Esophagus squamous epithelium (tissue), 5 donors: ENCODE data around the gene PCSK5. TPM values are rescaled to one million over a fixed set of nuclear protein-coding genes. Genes with fewer than 3 reads are reported as not detected.

Source experiments
- DNase-seq: peaks from one replicate; lab custom pipeline; 2025; lab: John Stamatoyannopoulos, UW
- H3K27ac ChIP-seq, 4 donors: fragments of 200-600 bp; sonication (generic); one replicate each; pipeline ENCODE4 v1.5.1; 2016 to 2019; ENCODE audit warnings: mild to moderate bottlenecking in 1 of 4
- H3K27me3 ChIP-seq, 4 donors: fragments of 200-600 bp; sonication (generic); 1 replicate in 3 of 4; 2 replicates in 1 of 4; pipeline versions ENCODE4 v1.5.1 to v1.6.0; 2017 to 2021; ENCODE audit warnings: antibody characterized with exemption in 1 of 4
- H3K36me3 ChIP-seq, 3 donors: fragments of 200-600 bp; sonication (generic); one replicate each; pipeline ENCODE4 v1.5.1; 2016 to 2019
- H3K4me1 ChIP-seq, 3 donors: fragments of 200-600 bp; sonication (generic); one replicate each; pipeline ENCODE4 v1.5.1; 2017 to 2019
- H3K4me3 ChIP-seq, 4 donors: fragments of 200-600 bp; sonication (generic); 1 replicate in 3 of 4; 2 replicates in 1 of 4; pipeline ENCODE4 v1.5.1; 2016 to 2019; ENCODE audit warnings: mild to moderate bottlenecking in 2 of 4, moderate library complexity in 1 of 4
- H3K9me3 ChIP-seq, 3 donors: fragments of 200-600 bp; sonication (generic); one replicate each; pipeline ENCODE4 v1.5.1; 2016 to 2019
- POLR2A ChIP-seq, 4 donors: fragments of 450-650 bp; IDR thresholded peaks; one replicate each; pipeline ENCODE4 v1.6.1; 2017; ENCODE audit warnings: antibody characterized with exemption in 4 of 4, mild to moderate bottlenecking in 4 of 4, moderate library complexity in 3 of 4
- WGBS, 2 donors: methylation state at CpG; one replicate each; pipeline ENCODE4 v1.1.5; 2018; 5-methylcytosine and 5-hydroxymethylcytosine counted together
- intact Hi-C: fragments of 100-400 bp; cut with DNase I; formaldehyde crosslinking; loops from one replicate; pipeline ENCODE4 v1.15.0; 2022
- total RNA-seq, 4 donors: library from RNA; depleted of rRNA; stranded (reverse); fragments of >200 nt; gene quantifications; one replicate each; pipeline ENCODE4 v1.1.0, GENCODE V29; 2016
- TF ChIP-seq, protein P1 (sequence below), 6 experiments: fragments of 450-650 bp in 4 of 6; fragments of 200-600 bp in 2 of 6; sonication (generic) in 2 of 6; IDR thresholded peaks; one replicate each; pipeline ENCODE4 v1.5.1; 2016 to 2019; ENCODE audit warnings: antibody characterized with exemption in 6 of 6, mild to moderate bottlenecking in 4 of 6, moderate library complexity in 4 of 6
- donor health status: DM: yes; HTN: yes; CAD: no.

PCSK5 gene
- total RNA-seq, 4 donors from 2014 or later: 8.4 to 33.8 (median 24.2) TPM

DNA sequence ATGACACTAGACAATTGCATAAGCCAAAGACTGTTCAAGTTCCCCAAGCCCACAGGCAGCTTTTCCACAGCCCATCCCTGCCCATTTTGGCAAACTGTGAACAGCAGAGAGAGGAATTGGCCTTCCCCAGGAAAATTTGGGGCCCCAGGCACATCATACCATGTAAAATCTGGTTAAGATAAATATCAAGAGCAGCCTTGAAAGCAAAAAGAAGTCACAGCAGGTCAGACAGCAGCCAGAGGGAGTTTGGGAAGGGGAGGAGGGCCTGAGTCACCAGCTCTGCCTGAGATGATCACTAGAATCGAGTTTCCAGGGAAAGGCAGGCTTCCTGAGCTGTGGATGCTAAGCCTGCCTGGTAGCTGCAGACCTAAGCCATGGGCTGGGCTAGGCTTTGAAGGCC is 324.6 kb downstream of the PCSK5 start:
- H3K36me3 ChIP-seq: no peaks in the 10 kb centered on the region
- H3K4me3 ChIP-seq: no peak overlapping the region
- DNase-seq: no peak
- intact Hi-C loops: no loop called here
- no peaks in the 10 kb centered on the region for H3K27me3 ChIP-seq
- peaks cover 10 to 17% (median 12%) of the 10 kb centered on the region in 3 donors for H3K4me1 ChIP-seq
- TF ChIP-seq POLR2A (IDR thresholded peaks at IDR 0.05): no peak
- TF ChIP-seq, protein P1, sequence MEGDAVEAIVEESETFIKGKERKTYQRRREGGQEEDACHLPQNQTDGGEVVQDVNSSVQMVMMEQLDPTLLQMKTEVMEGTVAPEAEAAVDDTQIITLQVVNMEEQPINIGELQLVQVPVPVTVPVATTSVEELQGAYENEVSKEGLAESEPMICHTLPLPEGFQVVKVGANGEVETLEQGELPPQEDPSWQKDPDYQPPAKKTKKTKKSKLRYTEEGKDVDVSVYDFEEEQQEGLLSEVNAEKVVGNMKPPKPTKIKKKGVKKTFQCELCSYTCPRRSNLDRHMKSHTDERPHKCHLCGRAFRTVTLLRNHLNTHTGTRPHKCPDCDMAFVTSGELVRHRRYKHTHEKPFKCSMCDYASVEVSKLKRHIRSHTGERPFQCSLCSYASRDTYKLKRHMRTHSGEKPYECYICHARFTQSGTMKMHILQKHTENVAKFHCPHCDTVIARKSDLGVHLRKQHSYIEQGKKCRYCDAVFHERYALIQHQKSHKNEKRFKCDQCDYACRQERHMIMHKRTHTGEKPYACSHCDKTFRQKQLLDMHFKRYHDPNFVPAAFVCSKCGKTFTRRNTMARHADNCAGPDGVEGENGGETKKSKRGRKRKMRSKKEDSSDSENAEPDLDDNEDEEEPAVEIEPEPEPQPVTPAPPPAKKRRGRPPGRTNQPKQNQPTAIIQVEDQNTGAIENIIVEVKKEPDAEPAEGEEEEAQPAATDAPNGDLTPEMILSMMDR (IDR thresholded peaks at IDR 0.05): no peak
- 0 to 40% methylated on average over 1 of the region's 1 CpG for WGBS, 2 donors
- no peaks in the 10 kb centered on the region for H3K9me3 ChIP-seq
- H3K27ac ChIP-seq: peak overlapping the region in 3 of 4 donors; percentile 44 to 64 (median 45)

DNA sequence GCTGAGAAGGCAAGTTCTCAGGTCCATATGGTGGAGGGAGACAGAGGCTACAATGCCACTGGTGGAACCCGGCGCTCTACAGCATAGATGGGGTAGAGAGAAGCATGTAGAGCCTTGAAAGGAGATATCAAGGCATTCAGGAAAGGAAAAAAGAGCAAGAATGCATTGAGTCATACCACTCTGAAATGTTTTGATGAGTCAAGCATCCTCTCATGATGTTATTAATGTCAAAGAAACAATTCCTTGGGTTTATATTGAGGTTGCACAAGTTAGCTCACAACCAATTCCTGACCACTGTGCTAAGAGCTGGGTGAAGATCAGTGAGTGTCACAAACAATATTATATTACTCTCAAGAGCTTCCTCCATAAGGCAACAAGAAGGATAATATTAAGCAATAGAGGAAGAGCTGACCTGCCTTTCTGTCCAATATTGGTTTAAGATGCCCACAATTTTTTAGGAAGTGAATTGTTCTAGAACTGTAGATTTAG is 325.7 kb downstream of the PCSK5 start:
- DNase-seq: no peak
- H3K27ac ChIP-seq: peak overlapping the region in 3 of 4 donors; percentile 44 to 64 (median 45)
- intact Hi-C loops: no loop called here
- TF ChIP-seq, protein P1 (IDR thresholded peaks at IDR 0.05): no peak
- no peak for TF ChIP-seq POLR2A (IDR thresholded peaks at IDR 0.05)
- no peaks in the 10 kb centered on the region for H3K9me3 ChIP-seq
- no peaks in the 10 kb centered on the region for H3K36me3 ChIP-seq
- no peak overlapping the region for H3K4me3 ChIP-seq
- peaks cover 10 to 22% (median 12%) of the 10 kb centered on the region in 3 donors for H3K4me1 ChIP-seq
- H3K27me3 ChIP-seq: no peaks in the 10 kb centered on the region
- 69 to 75% methylated on average over 2 of the region's 2 CpGs for WGBS, 2 donors

DNA sequence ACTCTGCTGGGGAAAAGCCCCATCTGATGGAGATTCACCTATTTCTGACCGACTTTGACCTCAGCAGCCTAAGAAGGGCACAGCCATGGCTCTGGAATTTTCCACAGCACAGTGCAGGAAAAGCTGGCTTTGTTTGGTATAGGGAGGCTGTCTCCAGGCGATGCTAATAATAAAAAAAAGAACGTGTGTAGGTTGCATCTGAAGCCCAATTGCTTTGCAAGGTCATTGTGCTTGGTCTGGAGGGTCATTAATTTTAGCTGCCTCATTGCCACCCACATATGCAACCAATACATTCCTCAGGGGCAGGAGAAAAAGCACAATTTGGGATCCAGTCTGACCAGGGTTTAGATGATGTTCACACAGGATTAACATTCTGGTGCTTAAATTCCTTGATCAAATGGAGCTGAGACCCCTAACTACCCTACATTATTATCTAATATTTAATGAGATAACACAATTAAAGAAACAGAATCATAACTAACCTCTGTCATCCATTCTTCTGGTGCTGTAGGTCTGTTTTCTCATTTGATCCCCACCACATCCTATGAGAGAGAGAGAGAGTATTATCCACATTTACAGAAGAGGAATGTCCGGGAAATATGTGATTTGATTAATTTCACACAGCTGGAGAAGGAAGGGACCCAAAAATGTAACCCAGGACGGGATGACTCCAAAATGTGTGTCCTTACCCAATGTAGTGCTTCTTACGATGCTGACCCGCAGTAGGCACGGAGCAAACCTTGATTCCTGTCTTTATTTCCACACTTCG is 327.8 kb downstream of the PCSK5 start:
- Histone ChIP-seq H3K27me3 (no peaks in the 10 kb centered on the region), H3K4me3 (no peak overlapping the region), H3K4me1 (peaks cover 10 to 29% (median 13%) of the 10 kb centered on the region in 3 donors), H3K27ac (no peak overlapping the region), H3K9me3 (no peaks in the 10 kb centered on the region), H3K36me3 (no peaks in the 10 kb centered on the region)
- DNase-seq: no peak
- no peak for TF ChIP-seq POLR2A (IDR thresholded peaks at IDR 0.05)
- TF ChIP-seq, protein P1 (IDR thresholded peaks at IDR 0.05): no peak
- WGBS, 2 donors: 73 to 82% methylated on average over 9 of the region's 9 CpGs
- intact Hi-C loops: no loop called here

DNA sequence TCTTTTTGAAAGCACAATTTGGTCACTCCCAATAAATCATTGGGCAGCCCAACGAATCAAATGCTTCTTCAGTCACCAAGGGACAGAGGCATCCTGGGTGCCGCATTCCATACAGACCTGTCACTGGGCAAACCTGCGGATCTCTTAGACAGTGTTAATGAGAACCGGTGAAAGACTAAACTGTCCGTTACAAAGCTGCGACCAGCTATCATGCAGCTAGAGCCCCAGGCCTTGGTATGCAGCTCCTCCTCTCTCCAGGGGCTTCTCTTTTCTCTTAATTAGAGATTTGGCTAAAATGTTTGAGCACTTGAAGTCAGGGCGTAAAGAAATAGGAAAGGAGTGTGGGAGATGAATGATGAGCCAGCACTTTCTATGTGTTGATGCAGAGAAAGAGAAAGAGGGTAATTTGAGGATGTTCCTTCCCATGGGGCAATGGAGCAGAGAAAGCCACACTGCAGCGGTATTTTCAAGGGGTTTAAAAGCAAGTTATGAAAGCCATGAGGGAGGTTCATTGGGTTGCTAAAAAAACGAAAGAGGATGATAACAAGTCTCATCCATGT is 328.5 kb downstream of the PCSK5 start:
- intact Hi-C loops: no loop called here
- Histone ChIP-seq H3K9me3 (no peaks in the 10 kb centered on the region), H3K27ac (no peak overlapping the region), H3K4me1 (peaks cover 10 to 36% (median 17%) of the 10 kb centered on the region in 3 donors), H3K4me3 (no peak overlapping the region), H3K27me3 (no peaks in the 10 kb centered on the region), H3K36me3 (no peaks in the 10 kb centered on the region)
- 81% methylated on average over 9 of the region's 9 CpGs for WGBS, 2 donors
- no peak for TF ChIP-seq POLR2A (IDR thresholded peaks at IDR 0.05)
- TF ChIP-seq, protein P1 (IDR thresholded peaks at IDR 0.05): no peak
- no peak for DNase-seq

DNA sequence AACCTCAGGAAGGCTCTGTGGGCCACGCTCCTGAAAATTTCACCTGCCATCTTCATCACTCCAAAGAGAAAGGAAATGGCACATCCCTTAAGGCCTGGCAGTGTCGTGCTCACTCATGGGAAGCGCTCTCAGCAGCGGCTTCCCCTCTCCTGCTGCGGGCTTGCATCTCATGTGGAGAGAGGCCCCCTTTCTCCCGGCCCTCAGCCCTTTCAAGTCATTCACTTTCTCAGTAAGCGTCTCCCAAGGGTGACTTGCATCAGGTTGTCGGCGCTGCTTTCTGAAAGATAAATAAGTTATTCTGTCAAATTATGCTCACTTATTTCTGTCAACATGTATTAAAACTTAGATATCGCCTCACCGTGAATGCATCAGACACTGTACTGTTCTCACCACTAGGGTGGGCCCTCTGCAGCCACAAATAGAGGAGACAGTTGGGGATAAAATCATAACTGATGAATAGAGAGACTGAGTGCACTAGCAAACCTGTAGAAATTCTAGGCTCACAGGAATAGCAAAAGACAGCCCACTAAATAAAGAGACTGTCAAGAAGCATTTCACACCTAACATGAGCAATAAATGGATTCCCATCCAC is 329.2 kb downstream of the PCSK5 start:
- 80 to 87% methylated on average over 11 of the region's 11 CpGs for WGBS, 2 donors
- H3K36me3 ChIP-seq: no peaks in the 10 kb centered on the region
- H3K27me3 ChIP-seq: no peaks in the 10 kb centered on the region
- TF ChIP-seq, protein P1 (IDR thresholded peaks at IDR 0.05): no peak
- TF ChIP-seq POLR2A (IDR thresholded peaks at IDR 0.05): no peak
- no peak for DNase-seq
- no peak overlapping the region for H3K4me3 ChIP-seq
- intact Hi-C loops: no loop called here
- no peaks in the 10 kb centered on the region for H3K9me3 ChIP-seq
- H3K4me1 ChIP-seq: peaks cover 10 to 40% (median 17%) of the 10 kb centered on the region in 3 donors
- H3K27ac ChIP-seq: no peak overlapping the region
